Endothelial cell of umbilical vein (primary cell): ENCODE data around the gene SFRP2. TPM values are rescaled to one million over a fixed set of nuclear protein-coding genes. Genes with fewer than 3 reads are reported as not detected.

Experiments used
- BruUV-seq: library from RNA; stranded (reverse); fragments of 400-500 nt; replicated peaks from 2 replicates; lab custom pipeline; 2021; lab: Mats Ljungman, UMichigan
- CTCF ChIA-PET: fragments of 300-600, 350-600 bp; sonication (Branson Sonifier 250); formaldehyde crosslinking; loops from one replicate; lab custom pipeline; 2021; ENCODE audit warnings: antibody characterized with exemption, inconsistent platforms; lab: Charles Lee
- POLR2A ChIA-PET: fragments of 300-600, 350-600 bp; sonication (Branson Sonifier 250); formaldehyde crosslinking; loops from one replicate; lab custom pipeline; 2021; ENCODE audit warnings: antibody characterized with exemption, inconsistent platforms; lab: Charles Lee
- DNase-seq: peaks from one replicate; pipeline ENCODE4 v3.0.0-alpha.2; 2011; ENCODE audit warnings: low read depth, low spot score
- FAIRE-seq: peaks from 2 replicates; lab custom pipeline; 2011; peaks lifted over from hg19 to GRCh38; lab: Jason Lieb, UNC
- H2AFZ ChIP-seq: 2 replicates; pipeline ENCODE4 v1.6.0; 2012; ENCODE audit warnings: low read depth, low read length, control low read depth, inconsistent platforms
- H3K27ac ChIP-seq: 2 replicates; pipeline ENCODE4 v1.5.1; 2011; ENCODE audit warnings: low read depth, mild to moderate bottlenecking, control low read depth, low read length, moderate library complexity; ENCODE audit not compliant: insufficient read depth
- H3K27me3 ChIP-seq, 2 experiments: 2 replicates each; pipeline versions ENCODE4 v1.6.0 to v1.6.1; 2011; ENCODE audit warnings: low read length in 2 of 2, mixed read lengths in 1 of 2; ENCODE audit not compliant: control insufficient read depth in 2 of 2, insufficient read depth in 2 of 2
- H3K36me3 ChIP-seq, 2 experiments: 2 replicates in 1 of 2; 3 replicates in 1 of 2; pipeline ENCODE4 v1.5.1; 2011; ENCODE audit warnings: low read length in 2 of 2, mild to moderate bottlenecking in 1 of 2, moderate library complexity in 1 of 2; ENCODE audit not compliant: control insufficient read depth in 2 of 2, insufficient read depth in 2 of 2; ENCODE audit errors: extremely low read depth in 1 of 2
- H3K4me1 ChIP-seq: 3 replicates; pipeline ENCODE4 v1.5.1; 2011; ENCODE audit warnings: mild to moderate bottlenecking, low read length; ENCODE audit not compliant: control insufficient read depth, insufficient read depth; ENCODE audit errors: extremely low read depth
- H3K4me2 ChIP-seq: 2 replicates; pipeline ENCODE4 v1.6.1; 2011; ENCODE audit warnings: low read length, control low read depth, mixed read lengths; ENCODE audit not compliant: insufficient read depth
- H3K4me3 ChIP-seq, 3 experiments: fragments of 200-600 bp in 1 of 3; sonication (generic), shearing (Covaris generic) in 1 of 3; replicated peaks in 1 of 3; 2 replicates each; pipeline ENCODE4 v1.5.1; 2011 to 2016; ENCODE audit warnings: control low read depth in 3 of 3, low read length in 3 of 3, mild to moderate bottlenecking in 2 of 3, inconsistent platforms in 1 of 3, low read depth in 1 of 3, moderate library complexity in 1 of 3; ENCODE audit not compliant: insufficient read depth in 1 of 3
- H3K79me2 ChIP-seq: 2 replicates; pipeline ENCODE4 v1.6.0; 2012; ENCODE audit warnings: low read length, inconsistent platforms; ENCODE audit not compliant: control insufficient read depth, insufficient read depth
- H3K9ac ChIP-seq: replicated peaks from 2 replicates; pipeline ENCODE3; 2011; ENCODE audit warnings: low read length, control low read depth; ENCODE audit not compliant: insufficient read depth; ENCODE audit errors: extremely low read depth
- H3K9me1 ChIP-seq: replicated peaks from 3 replicates; pipeline ENCODE4 v1.6.0; 2011; ENCODE audit warnings: mild to moderate bottlenecking, low read length; ENCODE audit not compliant: control insufficient read depth, insufficient read depth; ENCODE audit errors: extremely low read depth
- H3K9me3 ChIP-seq: replicated peaks from 2 replicates; pipeline ENCODE4 v1.5.1; 2012; ENCODE audit warnings: low read length, inconsistent platforms; ENCODE audit not compliant: control insufficient read depth, insufficient read depth
- H4K20me1 ChIP-seq: replicated peaks from 2 replicates; pipeline ENCODE3; 2011; ENCODE audit warnings: mild to moderate bottlenecking, low read length; ENCODE audit not compliant: control insufficient read depth, insufficient read depth; ENCODE audit errors: extremely low read depth
- CTCF ChIP-seq, 2 donors: IDR thresholded peaks; 1 replicate in 1 of 2; 2 replicates in 1 of 2; pipeline ENCODE4 v1.5.1; 2011; ENCODE audit warnings: low read length in 2 of 2, mild to moderate bottlenecking in 2 of 2, moderate library complexity in 2 of 2, control low read depth in 1 of 2, inconsistent platforms in 1 of 2, low read depth in 1 of 2; ENCODE audit not compliant: insufficient read depth in 1 of 2; ENCODE audit errors: extremely low read depth in 1 of 2
- EZH2 ChIP-seq: IDR thresholded peaks from 2 replicates; pipeline ENCODE4 v1.6.1; 2012; ENCODE audit warnings: borderline replicate concordance, low read depth, mild to moderate bottlenecking, moderate library complexity, low read length, inconsistent platforms; ENCODE audit not compliant: severe bottlenecking
- FOS ChIP-seq: IDR thresholded peaks from 2 replicates; pipeline ENCODE4 v1.6.1; 2011; ENCODE audit warnings: mild to moderate bottlenecking, low read length, moderate library complexity, borderline replicate concordance; ENCODE audit not compliant: insufficient read depth
- GATA2 ChIP-seq: IDR thresholded peaks from 2 replicates; pipeline ENCODE4 v1.7.0; 2011; ENCODE audit warnings: low read depth, mild to moderate bottlenecking, moderate library complexity, mixed read lengths, low read length; ENCODE audit not compliant: insufficient read length, insufficient read depth
- JUN ChIP-seq: IDR thresholded peaks from 2 replicates; pipeline ENCODE4 v1.6.1; 2011; ENCODE audit warnings: borderline replicate concordance, low read depth; ENCODE audit not compliant: insufficient read length, insufficient read depth
- MAX ChIP-seq: IDR thresholded peaks from 2 replicates; pipeline ENCODE4 v1.6.1; 2011; ENCODE audit not compliant: insufficient read depth, insufficient read length
- MYC ChIP-seq: IDR thresholded peaks from one replicate; pipeline ENCODE4 v1.6.1; 2011; ENCODE audit warnings: mild to moderate bottlenecking, low read depth, low read length
- POLR2A ChIP-seq: IDR thresholded peaks from 2 replicates; pipeline ENCODE4 v1.6.1; 2012; ENCODE audit warnings: low read depth, mild to moderate bottlenecking, control low read depth, low read length
- POLR2AphosphoS5 ChIP-seq: IDR thresholded peaks from 2 replicates; pipeline ENCODE4 v1.6.1; 2012; ENCODE audit warnings: low read depth, mild to moderate bottlenecking, control low read depth, low read length, moderate library complexity; ENCODE audit not compliant: insufficient read depth
- dilution Hi-C: fragments of 300-500 bp; cut with MboI; formaldehyde crosslinking; loops from one replicate; pipeline ENCODE4 v1.15.0; 2019; ENCODE audit warnings: low sequenced_read_pairs; ENCODE audit not compliant: extremely low pct_ligation_motif_present
- intact Hi-C: fragments of 100-400 bp; cut with micrococcal nuclease; formaldehyde crosslinking; loops from one replicate; pipeline ENCODE4 v1.10.0; 2022
- polyA plus RNA-seq, 4 experiments: library from polyadenylated mRNA; depleted of rRNA in 3 of 4; stranded (reverse) in 3 of 4; unstranded in 1 of 4; fragments of >200 nt; gene quantifications; 2 replicates each; pipeline versions ENCODE4 v1.2.1 to v1.2.3, GENCODE V29; 2011 to 2012; ENCODE audit warnings: missing spikeins in 1 of 4
- total RNA-seq: library from RNA; stranded (reverse); gene quantifications from 2 replicates; pipeline ENCODE4 v1.2.3, GENCODE V29; 2021

The SFRP2 gene
- total and polyA plus RNA-seq, 2 donors (not counting 3 experiments of a cell fraction or from before 2014, with no cell fraction given), result 0.04 TPM; not detected in 1

DNA sequence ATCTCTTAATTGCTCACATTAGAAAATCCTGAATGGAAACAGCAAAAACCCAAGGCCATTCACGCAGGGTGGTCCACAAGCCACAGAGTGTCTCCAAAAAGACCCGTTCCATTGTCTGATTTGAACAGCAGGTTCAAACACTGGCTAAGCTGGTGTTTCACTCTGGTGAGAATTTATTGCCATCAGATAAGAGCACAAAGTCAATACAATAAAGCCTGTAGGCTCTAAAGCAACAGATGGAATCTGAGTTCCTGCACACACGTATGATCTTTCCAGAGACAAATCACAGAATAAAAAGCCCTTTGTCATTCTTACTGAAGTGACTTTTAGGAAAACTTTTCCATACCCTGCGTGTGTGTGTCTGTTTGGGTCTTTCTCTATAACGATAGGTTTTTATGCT, 5.1 kb upstream of the SFRP2 start:
- intact Hi-C loops, result loop anchor here (1.0 kb wide), 1 partner anchor 34 kb away; no protein-coding TSS in a partner anchor

More for the DNA sequence above, 5.1 kb upstream of the SFRP2 start:
- H3K4me1 ChIP-seq, result peaks cover 12% of the 10 kb centered on the region
- no peak for TF ChIP-seq POLR2A
- no peak for TF ChIP-seq MAX
- TF ChIP-seq CTCF (IDR thresholded peaks at IDR 0.05; ENCODE audit: extremely low read depth in 1 of 2, insufficient read depth in 1 of 2, low read depth in 1 of 2, low read length in 2 of 2), result no peak
- TF ChIP-seq EZH2, result no peak
- no peak for TF ChIP-seq POLR2AphosphoS5
- no peak for TF ChIP-seq MYC
- TF ChIP-seq FOS, result no peak
- TF ChIP-seq JUN, result no peak
- TF ChIP-seq GATA2, result no peak
- no peaks in the 10 kb centered on the region for H3K9me1 ChIP-seq
- BruUV-seq, result no TSS peak
- dilution Hi-C loops, result no loop called here
- FAIRE-seq, result no peak
- ChIA-PET POLR2A (no interaction called here), CTCF (interaction anchor here (4.0 kb wide), 1 partner anchor 8 kb away, joined by 22 read pairs; no protein-coding TSS in a partner anchor)
- no peak overlapping the region for H3K27ac ChIP-seq
- no peaks in the 10 kb centered on the region for H4K20me1 ChIP-seq
- H3K36me3 ChIP-seq, result no peaks in the 10 kb centered on the region
- no peak overlapping the region for H3K4me2 ChIP-seq
- H3K79me2 ChIP-seq, result no peaks in the 10 kb centered on the region
- no peaks in the 10 kb centered on the region for H3K9me3 ChIP-seq
- H2AFZ ChIP-seq, result no peak overlapping the region
- no peak for DNase-seq
- no peak overlapping the region for H3K4me3 ChIP-seq
- H3K9ac ChIP-seq, result no peak overlapping the region
- H3K27me3 ChIP-seq, result peaks cover 47 to 74% of the 10 kb centered on the region in 2 experiments
